ENCODE measurements around the gene TMEM200B. TPM values are rescaled to one million over a fixed set of nuclear protein-coding genes. Genes with fewer than 3 reads are reported as not detected.
A peak's percentile ranks its signal among the peaks of the same experiment; 100 is the strongest.
"Not testable (repeated sequence)": the region's sequence is repeated elsewhere in the genome, so short reads cannot be mapped to it uniquely, and the experiment has no call there.

The TMEM200B gene
- total RNA-seq, 4 donors from 2014 or later, result 0.91 to 5.3 (median 3.4) TPM

GRCh38 chr1:29134695-29135028 lies 11.0 kb upstream of the TMEM200B start:
- TF ChIP-seq POLR2A (IDR thresholded peaks at IDR 0.05) (no peak), CTCF (IDR thresholded peaks at IDR 0.05) (no peak)
- WGBS, 2 donors, result 39 to 73% methylated on average over 4 to 6 of the region's 10 CpGs
- Histone ChIP-seq H3K4me3 (peak overlapping the region in 3 of 4 donors; percentile 12 to 45 (median 21)), H3K27me3 (peaks cover 0 to 20% (median 0%) of the 10 kb centered on the region in 4 donors), H3K9me3 (no peaks in the 10 kb centered on the region), H3K36me3 (no peaks in the 10 kb centered on the region), H3K27ac (no peak overlapping the region), H3K4me1 (peaks cover 0 to 26% (median 7%) of the 10 kb centered on the region in 3 donors)
- DNase-seq, result no peak
- intact Hi-C loops (cut with DNase I), result no loop called here

- Histone ChIP-seq H3K9me3 (no peaks in the 10 kb centered on the region), H3K27ac (no peak overlapping the region), H3K4me1 (peaks cover 0 to 26% (median 7%) of the 10 kb centered on the region in 3 donors), H3K27me3 (peaks cover 0 to 20% (median 0%) of the 10 kb centered on the region in 4 donors), H3K4me3 (peak overlapping the region; percentile 12 to 45 (median 19)), H3K36me3 (no peaks in the 10 kb centered on the region)
- intact Hi-C loops (cut with DNase I), result no loop called here
- no peak for DNase-seq
- 30 to 66% methylated on average over 7 to 18 of the region's 55 CpGs for WGBS, 2 donors
- TF ChIP-seq POLR2A (IDR thresholded peaks at IDR 0.05), result no peak
- TF ChIP-seq CTCF (IDR thresholded peaks at IDR 0.05), result no peak
Observed at GRCh38 chr1:29133861-29134694, 10.4 kb upstream of the TMEM200B start.

- H3K4me3 ChIP-seq; H3K36me3 ChIP-seq; intact Hi-C loops (cut with DNase I); H3K9me3 ChIP-seq; H3K27ac ChIP-seq; DNase-seq: not testable (repeated sequence)
- no CpG with 5 or more reads among the region's 29 CpGs for WGBS, 2 donors
- Histone ChIP-seq H3K27me3 (peaks cover 0 to 20% (median 0%) of the 10 kb centered on the region in 4 donors), H3K4me1 (peaks cover 0 to 21% (median 7%) of the 10 kb centered on the region in 3 donors)
Observed at GRCh38 chr1:29131056-29131455, 7.4 kb upstream of the TMEM200B start.

- no peaks in the 10 kb centered on the region for H3K36me3 ChIP-seq
- no peaks in the 10 kb centered on the region for H3K9me3 ChIP-seq
- TF ChIP-seq CTCF (IDR thresholded peaks at IDR 0.05) (no peak), POLR2A (IDR thresholded peaks at IDR 0.05) (no peak)
- no peak for DNase-seq
- peaks cover 0 to 21% (median 0%) of the 10 kb centered on the region in 4 donors for H3K27me3 ChIP-seq
- intact Hi-C loops (cut with DNase I), result loop anchor here (10.0 kb wide), 1 partner anchor 55 kb away; the partner anchor contains the start of gene SRSF4
- H3K4me1 ChIP-seq, result peaks cover 2 to 30% (median 13%) of the 10 kb centered on the region in 3 donors
- 83% methylated on average over 2 of the region's 5 CpGs; no CpG with 5 or more reads in 1 of the 2 donors for WGBS, 2 donors
- H3K4me3 ChIP-seq, result no peak overlapping the region
- H3K27ac ChIP-seq, result no peak overlapping the region
Observed at GRCh38 chr1:29129916-29130315, 6.2 kb upstream of the TMEM200B start.

GRCh38 chr1:29128739-29129138 lies 5.0 kb upstream of the TMEM200B start:
- no peak overlapping the region for H3K27ac ChIP-seq
- DNase-seq, result no peak
- 83 to 87% methylated on average over 5 of the region's 6 CpGs for WGBS, 2 donors
- H3K27me3 ChIP-seq, result peaks cover 0 to 23% (median 0%) of the 10 kb centered on the region in 4 donors
- peaks cover 14 to 32% (median 14%) of the 10 kb centered on the region in 3 donors for H3K4me1 ChIP-seq
- no peak for TF ChIP-seq CTCF (IDR thresholded peaks at IDR 0.05)
- TF ChIP-seq POLR2A (IDR thresholded peaks at IDR 0.05), result no peak
- no peaks in the 10 kb centered on the region for H3K9me3 ChIP-seq
- H3K36me3 ChIP-seq, result no peaks in the 10 kb centered on the region
- H3K4me3 ChIP-seq, result no peak overlapping the region
- intact Hi-C loops (cut with DNase I), result loop anchor here (10.0 kb wide), 1 partner anchor 56 kb away; the partner anchor contains the start of gene SRSF4
